Measurements from ENCODE around the gene CFAP107.

- TF ChIP-seq CTCF (IDR thresholded peaks at IDR 0.05) = no peak
- TF ChIP-seq POLR2A (IDR thresholded peaks at IDR 0.05) = no peak
These were observed 10.3 kb downstream of the CFAP107 start for GRCh38 chr1:12756273-12756672.

Measured in adrenal gland (tissue), 5 donors.